GM12878 (cell line): ENCODE results near the gene SUGCT.

ENCODE experiments used
- BHLHE40 ChIP-seq, 2 experiments: fragments of 450-650 bp in 1 of 2; IDR thresholded peaks; 2 replicates each; pipeline ENCODE4 v1.6.1; 2011 to 2017; ENCODE audit warnings: low read depth in 2 of 2, borderline replicate concordance in 1 of 2, improper control_type of control experiment in 1 of 2, low read length in 1 of 2, mild to moderate bottlenecking in 1 of 2
- CEBPB ChIP-seq, 2 experiments: fragments of 150-350 bp in 1 of 2; IDR thresholded peaks; 2 replicates each; pipeline ENCODE4 v1.6.1; 2012 to 2014; ENCODE audit warnings: low read depth in 2 of 2, low read length in 2 of 2, borderline replicate concordance in 1 of 2, inconsistent platforms in 1 of 2
- HDAC2 ChIP-seq: fragments of 200-600 bp; sonication (generic); IDR thresholded peaks from 2 replicates; pipeline ENCODE4 v1.6.1; 2017
- IRF4 ChIP-seq: IDR thresholded peaks from 2 replicates; pipeline ENCODE4 v1.6.1; 2011; ENCODE audit warnings: low read depth, low read length
- NBN ChIP-seq: fragments of 450-650 bp; IDR thresholded peaks from 2 replicates; pipeline ENCODE4 v1.6.1; 2016
- NRF1 ChIP-seq: conservative IDR thresholded peaks from 2 replicates; pipeline ENCODE4 v1.6.1; 2011; ENCODE audit warnings: mild to moderate bottlenecking, low read depth, low read length, improper control_type of control experiment
- POLR2A ChIP-seq: IDR thresholded peaks from 2 replicates; pipeline ENCODE4 v1.6.1; 2011; ENCODE audit warnings: low read depth, mild to moderate bottlenecking, low read length
- SRF ChIP-seq, 2 experiments: IDR thresholded peaks; 2 replicates each; pipeline ENCODE4 v1.6.1; 2011; ENCODE audit warnings: low read depth in 2 of 2, low read length in 2 of 2, mild to moderate bottlenecking in 1 of 2, moderate library complexity in 1 of 2
- TF ChIP-seq, protein P1 (sequence below), 3 experiments: IDR thresholded peaks in 2 of 3; conservative IDR thresholded peaks in 1 of 3; 2 replicates each; pipeline ENCODE4 v1.5.1; 2011; ENCODE audit warnings: low read depth in 3 of 3, low read length in 3 of 3, mild to moderate bottlenecking in 3 of 3, control low read depth in 2 of 3, moderate library complexity in 2 of 3, inconsistent platforms in 1 of 3, mixed read lengths in 1 of 3; ENCODE audit not compliant: control insufficient read depth in 2 of 3, insufficient read depth in 1 of 3; ENCODE audit errors: extremely low read depth in 1 of 3
- TF ChIP-seq, protein P2 (sequence below): fragments of 450-650 bp; IDR thresholded peaks from 2 replicates; pipeline ENCODE4 v1.6.1; 2016; ENCODE audit warnings: mild to moderate bottlenecking
- TF ChIP-seq, protein P3 (sequence below): IDR thresholded peaks from 2 replicates; pipeline ENCODE4 v1.6.1; 2012; ENCODE audit warnings: low read depth, low read length, improper control_type of control experiment
- TF ChIP-seq, protein P4 (sequence below): fragments of 450-650 bp; IDR thresholded peaks from 2 replicates; pipeline ENCODE4 v1.6.1; 2017; ENCODE audit warnings: mild to moderate bottlenecking

DNA sequence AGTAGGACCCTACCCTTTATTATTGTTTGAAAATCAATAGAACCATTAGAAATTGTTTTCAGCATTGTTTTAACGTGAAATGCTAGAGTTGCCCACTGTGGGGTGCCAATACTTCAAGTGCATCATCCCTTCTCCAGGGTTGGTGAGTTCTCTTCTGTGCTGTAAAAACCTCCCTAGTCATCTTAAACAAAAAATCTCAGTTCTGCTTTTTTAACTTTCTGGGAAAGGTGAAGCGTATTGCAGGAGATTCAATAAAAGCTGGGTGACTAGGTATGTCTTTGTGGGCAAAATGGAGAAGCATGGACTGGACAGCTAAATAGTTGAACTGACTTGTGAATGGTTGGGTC lies 699.1 kb downstream of the SUGCT start:
- TF ChIP-seq, protein P1, sequence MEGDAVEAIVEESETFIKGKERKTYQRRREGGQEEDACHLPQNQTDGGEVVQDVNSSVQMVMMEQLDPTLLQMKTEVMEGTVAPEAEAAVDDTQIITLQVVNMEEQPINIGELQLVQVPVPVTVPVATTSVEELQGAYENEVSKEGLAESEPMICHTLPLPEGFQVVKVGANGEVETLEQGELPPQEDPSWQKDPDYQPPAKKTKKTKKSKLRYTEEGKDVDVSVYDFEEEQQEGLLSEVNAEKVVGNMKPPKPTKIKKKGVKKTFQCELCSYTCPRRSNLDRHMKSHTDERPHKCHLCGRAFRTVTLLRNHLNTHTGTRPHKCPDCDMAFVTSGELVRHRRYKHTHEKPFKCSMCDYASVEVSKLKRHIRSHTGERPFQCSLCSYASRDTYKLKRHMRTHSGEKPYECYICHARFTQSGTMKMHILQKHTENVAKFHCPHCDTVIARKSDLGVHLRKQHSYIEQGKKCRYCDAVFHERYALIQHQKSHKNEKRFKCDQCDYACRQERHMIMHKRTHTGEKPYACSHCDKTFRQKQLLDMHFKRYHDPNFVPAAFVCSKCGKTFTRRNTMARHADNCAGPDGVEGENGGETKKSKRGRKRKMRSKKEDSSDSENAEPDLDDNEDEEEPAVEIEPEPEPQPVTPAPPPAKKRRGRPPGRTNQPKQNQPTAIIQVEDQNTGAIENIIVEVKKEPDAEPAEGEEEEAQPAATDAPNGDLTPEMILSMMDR (IDR thresholded peaks at IDR 0.05 in 2 of 3, conservative IDR thresholded peaks at IDR 0.05 in 1 of 3; ENCODE audit: control insufficient read depth in 2 of 3, extremely low read depth in 1 of 3, insufficient read depth in 1 of 3, low read depth in 3 of 3, low read length in 3 of 3) = peak in 1 of 3 experiments; percentile 3; a peak in 1 of 6 replicates
- TF ChIP-seq CEBPB (IDR thresholded peaks at IDR 0.05; ENCODE audit: borderline replicate concordance in 1 of 2, low read depth in 2 of 2, low read length in 2 of 2) = no peak
- no peak for TF ChIP-seq POLR2A
- TF ChIP-seq HDAC2 = no peak
- TF ChIP-seq IRF4 = no peak
- TF ChIP-seq SRF (IDR thresholded peaks at IDR 0.05; ENCODE audit: low read depth in 2 of 2, low read length in 2 of 2) = no peak
- TF ChIP-seq, protein P2, sequence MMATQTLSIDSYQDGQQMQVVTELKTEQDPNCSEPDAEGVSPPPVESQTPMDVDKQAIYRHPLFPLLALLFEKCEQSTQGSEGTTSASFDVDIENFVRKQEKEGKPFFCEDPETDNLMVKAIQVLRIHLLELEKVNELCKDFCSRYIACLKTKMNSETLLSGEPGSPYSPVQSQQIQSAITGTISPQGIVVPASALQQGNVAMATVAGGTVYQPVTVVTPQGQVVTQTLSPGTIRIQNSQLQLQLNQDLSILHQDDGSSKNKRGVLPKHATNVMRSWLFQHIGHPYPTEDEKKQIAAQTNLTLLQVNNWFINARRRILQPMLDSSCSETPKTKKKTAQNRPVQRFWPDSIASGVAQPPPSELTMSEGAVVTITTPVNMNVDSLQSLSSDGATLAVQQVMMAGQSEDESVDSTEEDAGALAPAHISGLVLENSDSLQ = no peak
- no peak for TF ChIP-seq BHLHE40 (IDR thresholded peaks at IDR 0.05; ENCODE audit: borderline replicate concordance in 1 of 2, low read depth in 2 of 2, low read length in 1 of 2)
- no peak for TF ChIP-seq NRF1
- no peak for TF ChIP-seq NBN
- TF ChIP-seq, protein P3, sequence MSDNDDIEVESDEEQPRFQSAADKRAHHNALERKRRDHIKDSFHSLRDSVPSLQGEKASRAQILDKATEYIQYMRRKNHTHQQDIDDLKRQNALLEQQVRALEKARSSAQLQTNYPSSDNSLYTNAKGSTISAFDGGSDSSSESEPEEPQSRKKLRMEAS = no peak
- TF ChIP-seq, protein P4, sequence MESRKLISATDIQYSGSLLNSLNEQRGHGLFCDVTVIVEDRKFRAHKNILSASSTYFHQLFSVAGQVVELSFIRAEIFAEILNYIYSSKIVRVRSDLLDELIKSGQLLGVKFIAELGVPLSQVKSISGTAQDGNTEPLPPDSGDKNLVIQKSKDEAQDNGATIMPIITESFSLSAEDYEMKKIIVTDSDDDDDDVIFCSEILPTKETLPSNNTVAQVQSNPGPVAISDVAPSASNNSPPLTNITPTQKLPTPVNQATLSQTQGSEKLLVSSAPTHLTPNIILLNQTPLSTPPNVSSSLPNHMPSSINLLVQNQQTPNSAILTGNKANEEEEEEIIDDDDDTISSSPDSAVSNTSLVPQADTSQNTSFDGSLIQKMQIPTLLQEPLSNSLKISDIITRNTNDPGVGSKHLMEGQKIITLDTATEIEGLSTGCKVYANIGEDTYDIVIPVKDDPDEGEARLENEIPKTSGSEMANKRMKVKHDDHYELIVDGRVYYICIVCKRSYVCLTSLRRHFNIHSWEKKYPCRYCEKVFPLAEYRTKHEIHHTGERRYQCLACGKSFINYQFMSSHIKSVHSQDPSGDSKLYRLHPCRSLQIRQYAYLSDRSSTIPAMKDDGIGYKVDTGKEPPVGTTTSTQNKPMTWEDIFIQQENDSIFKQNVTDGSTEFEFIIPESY = no peak
